ENCODE results near the gene HCLS1.
"Not testable (repeated sequence)": the region's sequence is repeated elsewhere in the genome, so short reads cannot be mapped to it uniquely, and the experiment has no call there.

Gene HCLS1

DNA sequence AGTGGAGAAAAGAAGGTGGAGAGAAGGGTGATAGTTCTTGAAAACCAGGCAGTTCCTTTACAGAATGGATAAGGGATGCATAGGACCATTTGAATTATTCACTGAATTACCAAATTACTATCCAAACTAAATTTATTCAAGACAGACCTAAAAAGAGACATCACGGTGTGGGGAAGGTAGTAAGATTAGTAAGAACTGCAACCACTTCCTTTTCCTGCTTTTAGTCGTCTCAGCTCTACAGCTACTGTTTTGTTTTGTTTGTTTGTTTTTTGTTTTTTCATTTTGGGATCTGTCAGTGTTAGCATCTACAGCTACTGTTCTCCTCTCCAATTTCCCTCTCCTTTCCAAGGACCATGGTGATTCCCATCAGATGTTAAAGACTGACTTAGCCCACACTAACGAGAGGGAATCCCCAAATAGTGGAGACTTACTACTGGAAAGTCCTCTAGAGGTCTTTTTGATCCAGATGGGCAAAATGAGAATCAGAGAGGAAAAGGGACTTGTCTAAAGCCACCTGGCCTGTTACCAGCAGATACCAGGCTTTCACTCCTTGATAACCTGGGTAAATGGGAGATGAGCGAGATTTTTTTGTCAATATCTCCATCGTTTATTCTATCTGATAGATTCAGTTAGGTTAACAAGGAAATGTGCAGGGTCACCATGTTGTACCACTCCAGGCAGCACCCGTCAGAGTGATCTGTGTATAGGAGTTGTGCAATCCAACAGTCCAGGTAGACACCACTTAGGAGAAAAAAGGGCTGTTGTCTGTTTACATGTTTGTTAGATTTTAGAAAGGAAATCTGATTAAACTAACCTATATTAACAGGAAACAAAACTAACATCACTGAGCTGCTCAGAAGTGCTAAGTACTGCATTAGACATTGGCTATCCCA lies 6.0 kb downstream of the HCLS1 start:
- no peak for DNase-seq (ENCODE audit: low read depth)

DNA sequence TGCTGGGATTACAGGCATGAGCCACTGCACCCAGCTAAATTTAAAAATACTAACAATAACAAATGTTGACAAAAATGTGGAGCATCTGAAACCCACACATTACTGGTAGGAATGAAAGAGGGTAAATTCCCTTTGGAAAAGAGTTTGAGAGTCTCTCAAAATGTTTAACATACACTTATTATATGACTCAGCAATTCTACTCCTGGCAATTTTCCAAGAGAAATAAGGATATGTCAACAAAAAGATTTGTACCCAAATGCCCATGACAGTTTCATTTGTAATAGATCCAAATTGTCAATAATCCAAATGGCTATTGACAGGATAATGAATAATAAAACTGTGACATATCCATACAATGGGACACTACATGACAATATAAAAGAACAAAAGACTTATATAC lies 9.0 kb downstream of the HCLS1 start:
- DNase-seq (ENCODE audit: low read depth) = no peak

DNA sequence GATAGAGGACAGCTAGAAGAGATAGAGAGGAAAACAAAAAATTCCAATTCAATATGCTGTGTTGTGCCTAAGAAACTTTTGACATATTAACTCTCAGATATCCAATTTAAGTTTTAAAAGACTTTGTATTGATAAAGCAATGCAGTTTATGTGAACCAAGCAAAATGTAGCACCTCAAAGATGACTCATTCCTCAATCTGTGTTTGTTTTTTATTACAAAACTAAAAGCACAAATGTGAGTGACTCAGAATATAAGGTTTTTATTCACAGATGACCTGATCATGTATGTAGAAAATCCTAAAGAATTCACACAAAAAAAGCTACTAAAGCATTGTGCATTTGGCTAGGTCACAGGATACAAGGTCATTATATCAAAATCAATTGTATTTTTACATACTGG lies 11.1 kb downstream of the HCLS1 start:
- DNase-seq (ENCODE audit: low read depth) = no peak

DNA sequence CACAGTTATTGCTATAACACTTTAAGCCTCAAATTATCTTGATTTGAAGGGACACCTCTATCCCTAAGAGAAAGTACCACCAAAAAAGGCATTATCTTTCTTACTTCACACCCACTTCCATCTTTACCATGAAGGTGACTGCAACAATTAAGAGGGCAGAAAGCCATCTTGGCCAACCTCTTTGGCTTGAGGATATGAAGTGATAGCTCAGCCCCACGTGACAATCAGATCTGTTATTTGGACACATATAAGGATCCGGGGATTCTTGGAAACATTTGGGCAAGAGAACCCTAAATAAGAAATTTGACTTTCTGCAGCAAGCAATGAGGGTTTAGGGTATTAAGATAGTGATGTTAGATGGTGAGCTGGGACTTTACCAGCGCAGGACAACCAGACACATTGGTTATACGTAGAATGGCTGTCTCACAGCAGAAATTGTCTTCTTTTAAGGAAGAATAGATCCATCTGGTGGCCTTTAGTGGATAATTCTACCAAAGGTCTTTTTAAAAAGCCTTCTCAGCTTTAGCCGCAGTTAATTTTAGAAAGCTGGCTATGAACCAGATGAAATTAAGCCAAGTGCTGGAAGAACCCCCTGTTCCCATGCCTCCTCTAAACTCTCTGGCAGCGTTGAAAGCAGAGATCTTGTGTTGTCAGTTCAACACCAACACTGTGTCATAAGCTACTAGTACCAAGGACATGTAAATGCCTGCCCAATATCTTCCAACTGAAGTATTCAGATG lies 12.3 kb downstream of the HCLS1 start:
- DNase-seq (ENCODE audit: low read depth) = no peak

DNA sequence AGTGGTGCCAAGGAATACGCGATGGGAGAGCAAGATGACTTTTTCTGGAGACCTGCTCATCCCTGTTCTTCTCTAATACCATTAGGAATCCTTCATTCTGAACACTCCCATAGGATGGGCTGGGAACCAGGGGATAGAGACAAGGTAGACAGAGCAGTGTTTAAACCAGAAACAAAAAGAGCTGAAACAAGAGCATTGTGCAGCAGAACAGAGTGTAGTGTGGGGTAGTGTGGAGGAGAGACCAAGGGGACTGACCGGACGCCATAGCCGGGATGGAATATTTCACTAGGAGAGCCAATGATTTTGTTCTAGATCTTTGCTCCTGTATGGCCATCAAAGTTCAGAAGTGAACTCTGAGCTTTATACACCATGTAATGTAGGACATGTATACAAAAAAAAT lies 15.6 kb downstream of the HCLS1 start:
- no peak for DNase-seq (ENCODE audit: low read depth)

DNA sequence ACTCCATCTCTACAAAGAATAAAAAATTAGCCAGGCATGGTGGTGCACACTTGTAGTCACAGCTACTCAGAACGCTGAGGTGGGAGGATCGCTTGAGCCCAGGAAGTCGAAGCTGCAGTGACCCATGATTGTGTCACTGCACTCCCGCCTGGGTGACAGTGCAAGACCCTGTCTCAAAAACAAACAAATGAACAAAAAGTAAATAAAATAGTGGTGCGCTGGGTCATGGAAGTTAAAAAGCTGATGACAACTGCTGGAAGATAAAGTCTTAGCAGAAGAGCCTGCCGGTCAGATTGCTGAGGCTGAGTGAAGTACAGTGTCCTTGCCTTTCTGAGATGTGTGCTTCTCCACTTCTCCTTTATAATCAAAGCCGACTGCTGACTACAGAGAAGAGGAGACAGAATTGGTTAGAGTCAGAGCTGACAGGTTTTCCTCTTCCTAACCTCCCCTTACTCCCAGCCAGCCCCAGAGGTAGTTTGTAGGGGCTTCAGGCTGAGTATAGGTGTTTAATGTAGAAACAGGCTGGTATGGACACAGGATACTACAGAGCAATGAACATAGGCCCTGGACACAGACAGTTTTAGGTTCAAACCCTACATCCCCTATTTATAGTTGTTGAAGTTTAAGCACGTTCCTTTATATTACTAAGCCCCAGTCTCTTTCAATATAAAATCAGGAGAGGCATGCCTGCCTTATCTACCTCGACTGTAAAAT lies 17.9 kb downstream of the HCLS1 start:
- no peak for DNase-seq (ENCODE audit: low read depth)

DNA sequence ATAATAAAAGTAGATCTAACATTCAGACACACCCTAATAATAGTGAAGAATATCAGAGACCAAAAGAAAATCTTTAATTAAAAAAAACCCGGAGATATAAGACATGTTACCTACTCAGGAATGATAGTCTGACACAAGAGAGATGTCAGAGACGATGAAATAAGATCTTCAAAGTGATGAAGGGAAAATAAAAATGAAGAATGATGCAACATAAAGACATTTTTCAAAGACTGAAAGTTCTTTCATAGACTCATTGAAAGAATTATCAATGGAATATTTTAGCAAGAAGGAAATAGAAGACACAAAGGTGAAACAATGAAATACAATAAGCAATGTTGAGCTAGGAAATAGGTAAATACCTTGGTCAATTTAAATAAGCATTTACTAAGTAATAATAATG lies 19.6 kb downstream of the HCLS1 start:
- DNase-seq (ENCODE audit: low read depth) = no peak

DNA sequence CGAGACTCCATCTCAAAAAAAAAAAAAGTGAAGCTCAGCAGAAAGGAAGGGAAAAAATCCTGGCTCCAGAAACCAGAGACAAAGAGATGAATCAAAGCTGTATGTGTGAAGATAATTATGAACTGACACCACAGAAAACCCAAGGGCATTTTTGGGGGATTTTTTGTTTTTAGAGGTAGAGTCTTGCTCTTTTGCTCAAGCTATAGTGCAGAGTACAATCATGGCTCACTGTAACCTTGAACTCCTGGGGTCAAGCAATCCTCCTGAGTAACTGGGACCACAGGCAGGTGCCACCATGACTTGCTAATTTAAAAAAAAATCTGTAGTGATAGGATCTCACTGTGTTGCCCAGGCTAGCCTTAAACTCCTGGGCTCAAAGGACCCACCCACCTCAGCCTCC lies 22.8 kb downstream of the HCLS1 start:
- DNase-seq (ENCODE audit: low read depth) = no peak

DNA sequence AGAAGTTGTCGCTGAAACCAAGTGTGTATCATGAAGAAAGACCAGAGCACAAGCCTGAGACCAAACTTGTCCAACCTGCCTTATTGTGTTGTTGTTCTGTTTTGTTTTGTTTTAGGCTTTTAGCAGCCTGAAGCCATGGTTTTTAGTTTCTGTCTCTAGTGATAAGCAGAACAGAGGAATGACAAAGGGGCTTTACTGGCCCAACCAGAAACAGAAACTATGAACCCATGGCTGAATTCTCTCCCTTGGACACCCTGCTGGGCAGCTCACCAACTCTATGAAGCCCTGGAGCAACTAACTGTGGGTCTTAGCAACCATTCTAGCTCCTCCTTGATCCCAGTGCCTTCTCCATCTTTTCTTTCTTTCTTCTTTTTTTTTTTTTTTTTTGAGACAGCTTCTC lies 30.3 kb downstream of the HCLS1 start:
- DNase-seq (ENCODE audit: low read depth) = no peak

DNA sequence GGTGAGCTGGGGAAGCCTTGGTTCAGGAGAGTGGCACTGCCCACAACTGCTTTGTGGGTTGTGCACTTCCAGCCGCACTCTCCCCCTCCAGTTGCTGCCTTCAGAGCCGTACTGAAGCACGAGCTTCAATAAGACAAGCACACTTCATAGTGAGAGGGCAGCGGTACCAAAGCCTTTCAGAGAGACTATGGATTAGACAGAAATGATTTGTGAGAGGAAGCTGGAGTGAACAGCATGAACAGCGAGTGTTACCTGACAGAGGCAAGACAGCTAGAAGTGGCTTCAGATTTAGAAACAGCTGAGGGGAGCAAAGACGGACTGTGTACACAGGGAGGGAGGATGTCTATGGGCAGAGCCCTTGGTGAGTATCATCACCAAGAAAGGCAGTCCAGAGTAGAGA lies 31.1 kb downstream of the HCLS1 start:
- DNase-seq (ENCODE audit: low read depth) = no peak

DNA sequence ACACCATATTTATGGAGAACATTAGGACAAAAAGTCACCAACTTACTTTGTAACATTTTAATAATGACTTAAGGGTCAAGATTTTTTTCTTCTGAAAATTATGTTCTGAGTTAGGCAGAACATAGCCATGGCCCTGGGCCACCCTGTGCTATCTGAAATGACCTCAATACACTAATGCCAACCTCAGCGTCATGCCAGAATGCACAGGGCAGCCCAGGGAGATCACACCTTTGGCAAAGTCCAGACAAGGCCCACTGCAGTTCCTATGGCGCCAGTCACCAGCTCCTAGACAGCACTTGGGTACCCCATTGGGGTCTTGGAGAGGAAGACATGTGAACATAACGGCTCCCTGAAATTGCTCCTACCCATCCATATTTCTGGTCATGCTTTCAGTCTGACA lies 33.1 kb downstream of the HCLS1 start:
- DNase-seq (ENCODE audit: low read depth) = no peak

DNA sequence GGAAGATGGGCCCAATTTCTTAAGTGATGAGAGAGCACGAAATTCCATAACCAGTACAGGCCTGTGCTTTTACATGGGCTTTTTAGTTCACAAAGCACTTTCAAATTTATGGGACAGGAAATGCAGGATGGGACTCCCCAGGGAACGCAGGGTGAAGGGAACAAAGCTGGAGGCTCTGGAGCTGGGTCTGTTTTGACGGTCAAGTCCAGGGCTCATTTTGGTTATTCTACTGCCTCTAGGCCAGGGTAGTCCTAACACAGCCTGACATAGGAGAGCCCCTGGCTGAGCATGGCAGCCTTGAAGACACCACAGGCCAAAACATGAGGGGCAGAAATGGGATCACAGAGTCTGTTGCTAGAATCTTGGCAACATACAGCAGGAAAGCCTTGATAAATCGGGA lies 33.5 kb downstream of the HCLS1 start:
- no peak for DNase-seq (ENCODE audit: low read depth)

DNA sequence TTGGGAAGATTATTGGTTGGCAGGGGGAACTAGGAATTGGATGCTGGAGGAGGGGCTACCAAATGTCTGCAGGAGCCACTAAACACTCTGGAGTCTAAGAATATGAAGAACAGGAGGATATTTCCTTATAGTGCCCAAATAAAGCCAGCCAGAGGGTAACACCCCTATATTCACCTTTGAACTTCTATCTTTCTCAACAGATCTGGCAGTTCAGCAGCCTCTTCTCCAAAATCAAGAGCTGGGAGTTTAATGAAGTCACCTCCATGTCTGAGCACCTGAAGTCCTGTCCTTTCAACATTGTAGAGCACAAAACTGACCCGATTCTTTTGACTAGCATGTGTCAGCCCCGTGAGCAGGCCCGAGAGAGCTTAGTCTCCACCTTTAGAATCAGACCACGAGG lies 34.2 kb downstream of the HCLS1 start:
- no peak for DNase-seq (ENCODE audit: low read depth)

DNA sequence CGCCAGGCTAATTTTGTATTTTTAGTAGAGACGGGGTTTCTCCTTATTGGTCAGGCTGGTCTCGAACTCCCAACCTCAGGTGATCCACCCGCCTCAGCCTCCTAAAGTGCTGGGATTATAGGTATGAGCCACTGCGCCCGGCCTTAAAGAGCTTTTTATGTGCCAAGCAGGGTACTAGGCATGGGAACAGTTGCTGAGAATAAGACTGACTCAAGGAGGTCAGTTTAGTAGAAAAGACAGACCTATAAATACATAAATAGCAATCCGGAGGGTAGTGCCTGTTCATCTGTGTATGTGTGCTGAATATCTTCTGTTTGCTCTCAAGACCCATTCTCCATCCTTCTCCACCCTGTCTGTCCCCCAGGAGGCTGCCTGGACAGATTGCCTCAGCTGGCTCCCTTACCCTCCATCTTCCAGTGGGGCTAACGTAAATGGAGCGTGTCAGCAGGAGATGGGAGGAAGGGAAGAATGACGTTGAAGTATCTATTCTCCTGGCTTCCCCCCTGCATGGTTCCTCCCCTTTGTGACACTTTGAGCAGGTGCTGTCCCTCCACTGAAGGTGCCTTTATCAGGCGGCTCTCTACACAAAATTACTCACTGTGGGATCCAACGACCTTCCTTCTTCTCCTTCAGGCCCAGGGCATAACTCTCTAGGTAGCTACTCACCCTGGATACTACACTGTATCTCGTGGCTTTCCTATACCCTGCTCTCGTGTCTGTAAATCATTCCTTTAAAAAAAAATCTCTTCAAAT lies 36.4 kb downstream of the HCLS1 start:
- DNase-seq (ENCODE audit: low read depth) = no peak

DNA sequence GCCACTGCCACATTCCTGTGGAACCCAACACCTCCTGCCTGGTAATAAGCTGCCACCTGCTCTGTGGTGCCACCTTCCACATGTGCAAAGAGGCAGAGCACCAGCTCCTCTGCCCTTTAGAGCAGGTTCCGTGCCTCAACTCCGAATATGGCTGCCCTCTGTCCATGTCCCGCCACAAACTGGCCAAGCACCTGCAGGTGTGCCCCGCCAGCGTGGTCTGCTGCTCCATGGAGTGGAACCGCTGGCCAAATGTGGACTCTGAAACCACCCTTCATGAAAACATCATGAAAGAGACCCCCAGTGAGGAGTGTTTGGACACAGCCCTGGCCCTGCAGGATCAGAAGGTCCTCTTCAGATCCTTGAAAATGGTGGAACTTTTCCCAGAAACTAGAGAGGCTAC lies 39.2 kb downstream of the HCLS1 start:
- no peak for DNase-seq (ENCODE audit: low read depth)

DNA sequence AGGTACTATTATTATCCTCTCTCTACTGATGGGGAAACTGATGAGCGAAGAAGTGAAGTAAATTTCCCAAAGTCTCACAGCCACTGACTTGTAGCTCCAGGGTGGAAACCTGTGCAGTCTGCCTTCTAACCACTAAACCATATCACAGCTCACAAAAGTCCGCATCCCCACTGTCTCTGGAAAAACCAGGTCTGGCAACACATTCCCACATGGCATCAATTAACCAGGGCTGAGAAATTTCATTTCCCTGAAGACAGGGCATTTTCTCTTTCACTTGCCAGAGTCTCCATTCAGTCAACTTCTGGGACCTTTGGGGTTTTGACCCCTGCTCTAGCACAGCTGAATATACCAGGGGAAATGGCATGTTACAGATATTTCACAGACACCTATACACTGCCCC lies 41.0 kb downstream of the HCLS1 start:
- no peak for DNase-seq (ENCODE audit: low read depth)

DNA sequence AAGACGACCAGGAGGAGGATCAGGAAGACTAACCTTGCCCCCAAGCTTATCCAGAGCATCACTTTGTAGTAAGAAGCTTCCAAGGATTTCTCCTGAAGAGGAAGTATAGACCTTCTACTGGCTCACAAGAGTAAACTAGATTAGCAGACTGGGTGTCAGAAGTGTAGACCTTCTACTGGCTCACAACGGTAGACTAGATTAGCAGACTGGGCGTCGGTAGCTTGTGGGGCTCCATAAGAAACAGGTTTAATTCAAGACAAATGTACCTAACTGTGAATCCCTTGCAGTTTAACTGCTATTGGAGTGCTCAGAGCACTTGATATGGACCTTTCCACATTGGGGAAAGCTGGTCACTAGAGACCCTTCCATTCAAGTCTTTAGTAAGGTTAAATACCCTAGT lies 54.6 kb downstream of the HCLS1 start:
- no peak for DNase-seq (ENCODE audit: low read depth)

DNA sequence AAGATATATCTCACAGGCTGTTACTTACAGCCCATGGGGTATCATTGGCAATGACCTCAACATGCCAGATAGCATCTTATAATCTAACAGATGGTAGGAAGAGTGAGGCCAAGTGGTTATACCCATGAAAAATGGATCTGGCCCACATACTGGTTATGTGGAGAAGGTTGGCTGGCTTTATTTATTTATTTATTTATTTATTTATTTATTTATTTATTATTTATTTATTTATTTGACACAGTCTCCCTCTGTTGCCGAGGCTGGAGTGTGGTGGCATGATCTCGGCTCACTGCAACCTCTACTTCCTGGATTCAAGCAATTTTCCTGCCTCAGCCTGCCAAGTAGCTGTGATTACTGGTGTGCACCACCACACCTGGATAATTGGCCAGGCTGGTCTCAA lies 55.9 kb downstream of the HCLS1 start:
- DNase-seq (ENCODE audit: low read depth) = no peak

DNA sequence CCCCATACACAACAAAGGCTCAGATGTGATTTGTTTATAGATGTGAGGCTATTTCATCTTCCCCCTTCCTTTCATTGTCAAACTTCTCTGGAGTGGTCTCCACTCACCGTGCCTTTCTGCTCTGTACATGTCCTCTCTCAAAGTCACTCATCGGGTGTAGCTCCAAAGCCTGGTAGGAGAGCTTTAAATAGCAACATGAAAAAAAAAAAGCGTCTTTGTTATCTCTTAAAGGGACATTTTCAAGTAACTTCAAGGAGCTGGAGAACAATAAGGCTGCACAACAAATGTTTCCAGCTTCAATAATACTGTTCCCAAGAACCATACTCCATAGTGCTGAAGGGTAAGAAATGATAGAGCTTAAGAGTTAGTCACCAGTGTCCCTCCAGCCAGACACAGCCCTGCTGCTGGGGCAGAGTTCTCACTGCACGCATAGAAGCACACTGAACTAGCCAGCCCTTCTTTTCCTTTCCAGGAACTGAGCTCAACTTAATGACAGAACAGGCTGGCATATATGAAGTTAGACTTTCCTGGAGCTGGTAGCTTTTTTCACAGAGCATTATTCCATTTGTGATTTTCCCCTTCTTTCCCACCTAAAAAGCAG lies 59.4 kb downstream of the HCLS1 start:
- DNase-seq (ENCODE audit: low read depth) = no peak

DNA sequence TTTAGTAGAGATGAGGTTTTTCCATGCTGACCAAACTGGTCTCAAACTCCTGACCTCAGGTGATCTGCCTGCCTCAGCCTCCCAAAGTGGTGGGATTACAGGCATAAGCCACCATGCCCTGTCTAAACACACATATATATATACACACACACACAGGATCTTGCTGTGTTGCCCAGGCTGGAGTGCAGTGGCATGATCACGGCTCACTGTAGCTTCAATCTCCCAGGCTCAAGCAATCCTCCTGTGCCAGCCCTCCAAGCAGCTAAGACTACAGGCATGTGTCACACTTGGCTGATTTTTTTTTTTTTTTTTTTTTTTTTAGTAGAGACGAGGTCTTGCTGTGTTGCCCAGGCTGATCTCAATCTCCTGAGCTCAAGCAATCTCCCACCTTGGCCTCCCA lies 60.8 kb downstream of the HCLS1 start:
- not testable (repeated sequence) for DNase-seq (ENCODE audit: low read depth)

DNA sequence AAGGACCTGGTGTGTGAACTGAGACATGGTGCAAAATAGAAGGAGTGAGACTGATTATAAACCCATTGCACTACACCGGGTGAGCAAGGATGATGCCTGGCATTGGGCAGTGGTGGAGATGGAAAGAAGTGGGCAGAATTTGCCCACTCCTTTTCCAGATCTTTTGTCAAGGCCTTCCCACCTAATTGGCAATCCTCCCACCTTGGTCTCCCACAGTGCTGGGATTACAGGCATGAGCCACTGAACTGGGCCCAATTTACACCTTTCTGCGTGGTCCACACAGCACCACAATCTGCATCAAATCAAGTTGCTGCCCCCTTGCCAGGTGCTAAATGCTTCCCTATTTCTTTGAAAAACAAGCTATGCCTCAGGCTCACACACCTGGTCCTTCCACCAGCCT lies 62.1 kb downstream of the HCLS1 start:
- no peak for DNase-seq (ENCODE audit: low read depth)

Measured in T-helper 22 cell (primary cell).